HFF-Myc (cell line): ENCODE measurements around the gene TPCN1.

Source experiments
- DNase-seq: peaks from one replicate; pipeline ENCODE4 v3.0.0-alpha.2; 2011; ENCODE audit warnings: low read depth; ENCODE audit errors: extremely low read depth
- H3K4me3 ChIP-seq: replicated peaks from 2 replicates; pipeline ENCODE4 v1.5.1; 2011; ENCODE audit warnings: low read depth, mild to moderate bottlenecking, control low read depth, low read length
- TF ChIP-seq, protein P1 (sequence below): IDR thresholded peaks from 2 replicates; pipeline ENCODE4 v1.5.1; 2012; ENCODE audit warnings: mild to moderate bottlenecking, low read depth, low read length, control low read depth; ENCODE audit errors: missing control alignments

Gene TPCN1

DNA sequence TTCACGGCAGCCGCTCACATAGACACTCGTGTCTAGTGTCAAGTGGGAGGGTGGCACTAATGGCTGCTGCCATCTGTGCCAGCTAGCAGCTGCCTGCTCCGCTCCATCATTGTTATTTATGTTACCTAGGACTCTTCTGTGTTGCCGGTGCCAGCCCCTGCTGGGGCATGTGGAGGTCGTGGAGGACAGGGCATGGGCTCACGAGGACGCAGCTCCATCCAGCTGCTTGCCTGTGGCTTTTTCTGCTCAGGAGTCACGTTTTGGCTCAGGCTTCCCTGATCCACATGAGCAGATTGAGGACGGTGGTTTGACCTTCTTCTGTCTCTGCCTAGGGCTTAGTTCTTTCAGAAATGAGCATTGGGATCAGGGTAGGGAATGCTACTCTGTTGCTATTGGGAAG lies 31.2 kb downstream of the TPCN1 start:
- no peak for DNase-seq
- TF ChIP-seq, protein P1, sequence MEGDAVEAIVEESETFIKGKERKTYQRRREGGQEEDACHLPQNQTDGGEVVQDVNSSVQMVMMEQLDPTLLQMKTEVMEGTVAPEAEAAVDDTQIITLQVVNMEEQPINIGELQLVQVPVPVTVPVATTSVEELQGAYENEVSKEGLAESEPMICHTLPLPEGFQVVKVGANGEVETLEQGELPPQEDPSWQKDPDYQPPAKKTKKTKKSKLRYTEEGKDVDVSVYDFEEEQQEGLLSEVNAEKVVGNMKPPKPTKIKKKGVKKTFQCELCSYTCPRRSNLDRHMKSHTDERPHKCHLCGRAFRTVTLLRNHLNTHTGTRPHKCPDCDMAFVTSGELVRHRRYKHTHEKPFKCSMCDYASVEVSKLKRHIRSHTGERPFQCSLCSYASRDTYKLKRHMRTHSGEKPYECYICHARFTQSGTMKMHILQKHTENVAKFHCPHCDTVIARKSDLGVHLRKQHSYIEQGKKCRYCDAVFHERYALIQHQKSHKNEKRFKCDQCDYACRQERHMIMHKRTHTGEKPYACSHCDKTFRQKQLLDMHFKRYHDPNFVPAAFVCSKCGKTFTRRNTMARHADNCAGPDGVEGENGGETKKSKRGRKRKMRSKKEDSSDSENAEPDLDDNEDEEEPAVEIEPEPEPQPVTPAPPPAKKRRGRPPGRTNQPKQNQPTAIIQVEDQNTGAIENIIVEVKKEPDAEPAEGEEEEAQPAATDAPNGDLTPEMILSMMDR, result no peak
- H3K4me3 ChIP-seq, result no peak overlapping the region

DNA sequence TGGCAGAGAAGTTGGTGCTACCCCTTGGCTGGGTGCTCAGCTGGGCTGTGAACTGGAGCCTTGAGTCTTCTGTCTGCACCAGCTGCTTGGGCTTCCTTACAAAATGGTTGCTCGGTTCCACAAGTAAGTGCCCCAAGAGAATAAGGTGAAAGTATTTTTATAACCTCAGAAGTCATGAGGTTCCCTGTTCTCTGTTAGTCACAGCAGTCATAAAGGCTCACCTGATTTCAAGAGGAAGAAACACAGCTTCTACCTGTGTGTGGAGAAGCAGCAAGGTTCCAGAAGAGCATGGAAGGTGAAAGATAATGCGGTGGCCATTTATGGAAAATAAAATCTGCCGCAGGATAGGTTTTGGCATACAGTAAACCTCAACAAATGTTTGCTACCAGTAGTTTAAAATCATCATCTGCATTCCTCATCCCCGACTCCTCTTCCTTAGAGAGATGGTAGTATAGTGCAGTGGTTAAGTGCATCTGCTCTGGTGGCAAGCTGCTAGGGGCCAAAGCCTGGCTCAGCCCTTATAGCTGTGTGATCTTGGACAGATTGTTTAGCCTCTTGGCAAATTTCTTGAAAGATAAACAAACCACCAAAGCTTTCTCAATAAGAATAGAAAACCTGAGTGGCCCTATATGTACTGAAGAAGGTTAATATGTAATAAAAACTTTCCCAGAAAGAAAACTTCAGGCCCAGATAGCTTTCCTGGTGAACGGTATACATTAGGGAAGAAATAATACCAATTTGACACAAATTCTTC lies 32.4 kb downstream of the TPCN1 start:
- H3K4me3 ChIP-seq, result no peak overlapping the region
- DNase-seq, result no peak
- TF ChIP-seq, protein P1, result no peak

DNA sequence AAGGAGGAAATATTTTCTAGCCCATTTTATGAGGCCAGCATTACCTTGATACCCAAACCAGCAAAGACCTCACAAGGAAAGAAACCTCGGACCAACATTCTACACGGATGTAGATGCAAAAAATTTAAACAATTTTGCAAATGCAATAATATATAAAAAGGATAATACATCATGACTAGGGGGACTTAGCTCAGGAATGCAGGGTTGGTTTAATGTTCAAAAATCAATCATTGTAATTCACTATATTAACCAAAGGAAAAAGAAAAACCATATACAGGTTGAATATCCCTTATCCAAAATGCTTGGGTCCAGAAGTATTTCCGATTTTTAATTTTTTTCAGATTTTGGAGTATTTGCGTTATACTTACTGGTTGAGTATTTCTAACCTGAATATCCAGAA lies 33.0 kb downstream of the TPCN1 start:
- TF ChIP-seq, protein P1, result no peak
- H3K4me3 ChIP-seq, result no peak overlapping the region
- no peak for DNase-seq

DNA sequence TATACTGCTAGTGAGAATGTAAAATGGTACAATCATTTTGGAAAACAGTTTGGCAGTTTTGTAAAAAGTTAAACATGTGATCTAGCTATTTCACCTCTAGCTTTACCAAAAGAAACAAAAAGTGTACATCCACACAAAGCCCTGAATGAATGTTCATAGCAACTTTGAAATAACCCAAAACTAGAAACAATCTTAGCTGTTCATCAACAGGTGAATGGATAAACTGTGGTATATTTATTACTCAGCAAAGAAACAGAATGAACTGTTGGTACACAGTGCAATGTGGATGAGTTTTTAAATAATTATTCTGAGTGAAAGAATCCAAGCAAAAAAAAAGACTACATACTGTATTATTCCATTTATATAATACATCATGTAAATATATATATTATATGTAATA lies 36.3 kb downstream of the TPCN1 start:
- H3K4me3 ChIP-seq, result no peak overlapping the region
- DNase-seq, result no peak
- TF ChIP-seq, protein P1, result no peak

DNA sequence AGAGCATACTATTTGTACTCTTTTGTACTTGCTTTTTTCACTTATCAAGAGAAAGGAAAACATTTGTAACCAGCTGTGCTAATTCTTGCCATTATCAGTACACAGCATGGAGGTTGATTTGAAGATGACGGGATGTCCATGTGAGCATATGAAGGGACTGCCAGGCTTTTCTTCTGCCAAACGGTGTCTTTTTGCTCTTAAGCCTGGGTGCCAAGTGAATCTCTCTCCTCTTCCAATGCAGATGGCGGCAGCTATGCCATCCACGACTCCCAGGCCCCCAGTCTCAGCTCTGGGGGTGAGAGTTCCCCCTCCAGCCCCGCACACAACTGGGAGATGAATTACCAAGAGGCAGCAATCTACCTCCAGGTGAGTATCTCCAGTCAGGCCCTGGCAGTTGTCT lies 38.9 kb downstream of the TPCN1 start:
- TF ChIP-seq, protein P1, result no peak
- DNase-seq, result no peak
- no peak overlapping the region for H3K4me3 ChIP-seq

DNA sequence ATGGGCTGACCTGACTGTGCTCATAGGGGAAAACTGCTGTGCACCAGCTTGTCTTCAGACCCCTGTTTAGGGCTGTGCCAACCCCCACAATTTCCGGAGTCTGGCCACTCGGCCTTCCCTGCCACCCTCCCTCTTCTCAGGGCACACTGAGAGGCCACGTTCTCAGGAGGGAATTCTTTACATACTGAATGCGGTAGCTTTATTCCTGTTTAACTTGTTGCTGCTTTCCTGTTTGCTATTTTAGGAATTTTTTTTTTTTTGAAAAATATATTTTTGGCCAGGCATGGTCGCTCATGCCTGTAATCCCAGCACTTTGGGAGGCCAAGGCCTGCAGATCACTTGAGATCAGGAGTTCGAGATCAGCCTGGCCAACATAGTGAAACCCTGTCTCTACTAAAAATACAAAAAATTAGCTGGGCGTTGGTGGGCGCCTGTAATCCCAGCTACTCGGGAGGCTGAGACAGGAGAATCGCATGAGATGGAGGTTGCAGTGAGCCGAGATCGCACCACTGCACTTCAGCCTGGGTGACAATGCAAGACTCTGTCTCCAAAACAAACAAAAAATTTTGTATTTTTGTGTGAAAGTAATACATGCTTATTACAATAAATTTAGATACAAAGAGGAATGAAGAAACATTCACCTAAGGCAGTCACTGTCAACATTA lies 39.5 kb downstream of the TPCN1 start:
- DNase-seq, result no peak
- H3K4me3 ChIP-seq, result no peak overlapping the region
- TF ChIP-seq, protein P1, result no peak
